ENCODE data around the gene C3orf49. TPM values are rescaled to one million over a fixed set of nuclear protein-coding genes. Genes with fewer than 3 reads are reported as not detected.

The C3orf49 gene
- total RNA-seq, 1 donor = not detected

- H3K4me3 ChIP-seq (ENCODE audit: low read depth, low read length) = no peak overlapping the region
- TF ChIP-seq CTCF (IDR thresholded peaks at IDR 0.05; ENCODE audit: insufficient read depth, low read depth, low read length) = no peak
- DNase-seq (ENCODE audit: low read depth) = no peak
Measured at GRCh38 chr3:63857311-63857710, 38.2 kb downstream of the C3orf49 start.

GRCh38 chr3:63860776-63861175, 41.7 kb downstream of the C3orf49 start:
- TF ChIP-seq CTCF (IDR thresholded peaks at IDR 0.05; ENCODE audit: insufficient read depth, low read depth, low read length) = no peak
- DNase-seq (ENCODE audit: low read depth) = no peak

GRCh38 chr3:63861306-63861705, 42.2 kb downstream of the C3orf49 start:
- no peak overlapping the region for H3K4me3 ChIP-seq (ENCODE audit: low read depth, low read length)
- TF ChIP-seq CTCF (IDR thresholded peaks at IDR 0.05; ENCODE audit: insufficient read depth, low read depth, low read length) = no peak
- no peak for DNase-seq (ENCODE audit: low read depth)

More at GRCh38 chr3:63860776-63861175, 41.7 kb downstream of the C3orf49 start:
- no peak overlapping the region for H3K4me3 ChIP-seq (ENCODE audit: low read depth, low read length)

- peak overlapping the region; percentile 90 for H3K4me3 ChIP-seq (ENCODE audit: low read depth, low read length)
- no peak for DNase-seq (ENCODE audit: low read depth)
- no peak for TF ChIP-seq CTCF (IDR thresholded peaks at IDR 0.05; ENCODE audit: insufficient read depth, low read depth, low read length)
Measured at GRCh38 chr3:63862804-63863149, 43.7 kb downstream of the C3orf49 start.

GRCh38 chr3:63863150-63864007, 44.3 kb downstream of the C3orf49 start, which contains the start of the genes ATXN7 and THOC7:
TSS of gene ATXN7 (plus strand) at chr3:63863867. CDS start at chr3:63912599, 48,732 bp downstream.
TSS of gene THOC7 (minus strand) at chr3:63863805. CDS start at chr3:63863790, 15 bp downstream.
- peak; percentile 68 for DNase-seq (ENCODE audit: low read depth)
- peak within 1 kb of the TSS; percentile 90 for H3K4me3 ChIP-seq (ENCODE audit: low read depth, low read length)
- TF ChIP-seq CTCF (IDR thresholded peaks at IDR 0.05; ENCODE audit: insufficient read depth, low read depth, low read length) = no peak

- H3K4me3 ChIP-seq (ENCODE audit: low read depth, low read length) = peak overlapping the region; percentile 90
- no peak for DNase-seq (ENCODE audit: low read depth)
- no peak for TF ChIP-seq CTCF (IDR thresholded peaks at IDR 0.05; ENCODE audit: insufficient read depth, low read depth, low read length)
Measured at GRCh38 chr3:63864008-63864964, 45.2 kb downstream of the C3orf49 start.
